RWPE2 (cell line): ENCODE results near the gene RRM2.
A peak's percentile ranks its signal among the peaks of the same experiment; 100 is the strongest.

Source experiments
- ATAC-seq: fragments of 200-7000 bp; cut with Tn5 transposase; 3 replicates; pipeline ENCODE4 v1.9.1; 2021; ENCODE audit warnings: low read depth
- DNase-seq: peaks from one replicate; pipeline ENCODE4 v3.0.0-alpha.2; 2020; ENCODE audit warnings: low spot score
- H3K27ac ChIP-seq: fragments of 450-650 bp; 2 replicates; pipeline ENCODE4 v1.5.1; 2017; ENCODE audit warnings: mild to moderate bottlenecking; ENCODE audit not compliant: poor library complexity, severe bottlenecking
- H3K27me3 ChIP-seq: fragments of 250-450 bp; sonication (Bioruptor Pico); 2 replicates; pipeline ENCODE4 v1.5.1; 2021; ENCODE audit warnings: mild to moderate bottlenecking, moderate library complexity; ENCODE audit not compliant: insufficient read depth, poor library complexity, severe bottlenecking
- H3K36me3 ChIP-seq: fragments of 250-450 bp; sonication (Bioruptor Pico); 2 replicates; pipeline ENCODE4 v1.5.1; 2020; ENCODE audit warnings: low read depth, mild to moderate bottlenecking, moderate library complexity
- H3K4me1 ChIP-seq: fragments of 250-450 bp; sonication (Bioruptor Pico); 2 replicates; pipeline ENCODE4 v1.5.1; 2021; ENCODE audit warnings: mild to moderate bottlenecking, moderate library complexity; ENCODE audit not compliant: insufficient read depth, poor library complexity, severe bottlenecking
- H3K4me3 ChIP-seq: fragments of 250-450 bp; sonication (Bioruptor Pico); 2 replicates; pipeline ENCODE4 v1.5.1; 2021; ENCODE audit warnings: mild to moderate bottlenecking, moderate library complexity; ENCODE audit not compliant: severe bottlenecking
- H3K9me3 ChIP-seq: fragments of 250-450 bp; sonication (Bioruptor Pico); 2 replicates; pipeline ENCODE4 v1.5.1; 2021; ENCODE audit warnings: mild to moderate bottlenecking, moderate library complexity; ENCODE audit not compliant: severe bottlenecking
- TF ChIP-seq, protein P1 (sequence below): fragments of 450-650 bp; IDR thresholded peaks from one replicate; pipeline ENCODE4 v1.5.1; 2017; ENCODE audit warnings: mild to moderate bottlenecking, moderate library complexity; ENCODE audit not compliant: poor library complexity, severe bottlenecking

RRM2 gene

DNA sequence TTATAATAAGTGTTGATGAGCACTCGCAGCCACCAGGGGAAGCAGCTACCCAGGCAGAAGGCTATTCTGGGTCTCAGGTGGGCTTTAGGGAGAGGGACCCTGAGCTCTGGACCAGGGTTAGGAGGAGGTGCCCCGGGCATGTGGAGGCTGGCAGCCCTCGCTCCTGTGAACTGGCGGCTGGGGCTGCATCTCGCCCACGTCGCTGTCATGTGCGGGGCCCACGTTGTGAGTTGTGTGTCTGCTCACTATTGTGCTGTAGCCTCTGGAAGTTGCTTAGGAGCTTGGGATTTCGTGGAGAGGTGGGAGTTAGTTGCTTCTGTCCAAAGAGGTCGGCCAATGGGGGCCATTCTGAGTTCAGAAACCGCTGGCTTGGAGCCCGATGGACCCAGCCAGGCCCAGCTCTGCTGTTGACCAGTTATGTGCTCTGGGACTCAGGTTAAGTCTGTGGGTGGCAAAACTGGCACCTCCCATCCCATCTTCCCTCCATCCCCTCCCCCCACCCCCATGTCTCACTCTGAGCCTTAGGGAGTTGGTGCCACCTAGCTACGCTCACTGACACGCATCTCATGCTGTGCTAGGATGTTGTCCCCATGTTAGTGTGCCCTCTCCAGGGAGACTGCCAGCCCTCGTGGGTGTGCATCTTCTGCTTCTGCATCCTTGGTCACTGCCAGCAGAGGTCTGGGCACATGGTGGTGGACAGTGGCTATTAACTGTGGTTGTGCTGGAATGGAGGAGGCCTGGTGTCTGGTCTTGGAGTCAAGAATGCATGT, 18.5 kb downstream of the RRM2 start:
- Histone ChIP-seq H3K4me1 (peaks cover 16% of the 10 kb centered on the region), H3K9me3 (no peaks in the 10 kb centered on the region), H3K27ac (no peak overlapping the region), H3K36me3 (no peaks in the 10 kb centered on the region), H3K27me3 (no peaks in the 10 kb centered on the region), H3K4me3 (no peak overlapping the region)
- DNase-seq (peak; percentile 34), ATAC-seq (no peak)
- TF ChIP-seq, protein P1, sequence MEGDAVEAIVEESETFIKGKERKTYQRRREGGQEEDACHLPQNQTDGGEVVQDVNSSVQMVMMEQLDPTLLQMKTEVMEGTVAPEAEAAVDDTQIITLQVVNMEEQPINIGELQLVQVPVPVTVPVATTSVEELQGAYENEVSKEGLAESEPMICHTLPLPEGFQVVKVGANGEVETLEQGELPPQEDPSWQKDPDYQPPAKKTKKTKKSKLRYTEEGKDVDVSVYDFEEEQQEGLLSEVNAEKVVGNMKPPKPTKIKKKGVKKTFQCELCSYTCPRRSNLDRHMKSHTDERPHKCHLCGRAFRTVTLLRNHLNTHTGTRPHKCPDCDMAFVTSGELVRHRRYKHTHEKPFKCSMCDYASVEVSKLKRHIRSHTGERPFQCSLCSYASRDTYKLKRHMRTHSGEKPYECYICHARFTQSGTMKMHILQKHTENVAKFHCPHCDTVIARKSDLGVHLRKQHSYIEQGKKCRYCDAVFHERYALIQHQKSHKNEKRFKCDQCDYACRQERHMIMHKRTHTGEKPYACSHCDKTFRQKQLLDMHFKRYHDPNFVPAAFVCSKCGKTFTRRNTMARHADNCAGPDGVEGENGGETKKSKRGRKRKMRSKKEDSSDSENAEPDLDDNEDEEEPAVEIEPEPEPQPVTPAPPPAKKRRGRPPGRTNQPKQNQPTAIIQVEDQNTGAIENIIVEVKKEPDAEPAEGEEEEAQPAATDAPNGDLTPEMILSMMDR: no peak

DNA sequence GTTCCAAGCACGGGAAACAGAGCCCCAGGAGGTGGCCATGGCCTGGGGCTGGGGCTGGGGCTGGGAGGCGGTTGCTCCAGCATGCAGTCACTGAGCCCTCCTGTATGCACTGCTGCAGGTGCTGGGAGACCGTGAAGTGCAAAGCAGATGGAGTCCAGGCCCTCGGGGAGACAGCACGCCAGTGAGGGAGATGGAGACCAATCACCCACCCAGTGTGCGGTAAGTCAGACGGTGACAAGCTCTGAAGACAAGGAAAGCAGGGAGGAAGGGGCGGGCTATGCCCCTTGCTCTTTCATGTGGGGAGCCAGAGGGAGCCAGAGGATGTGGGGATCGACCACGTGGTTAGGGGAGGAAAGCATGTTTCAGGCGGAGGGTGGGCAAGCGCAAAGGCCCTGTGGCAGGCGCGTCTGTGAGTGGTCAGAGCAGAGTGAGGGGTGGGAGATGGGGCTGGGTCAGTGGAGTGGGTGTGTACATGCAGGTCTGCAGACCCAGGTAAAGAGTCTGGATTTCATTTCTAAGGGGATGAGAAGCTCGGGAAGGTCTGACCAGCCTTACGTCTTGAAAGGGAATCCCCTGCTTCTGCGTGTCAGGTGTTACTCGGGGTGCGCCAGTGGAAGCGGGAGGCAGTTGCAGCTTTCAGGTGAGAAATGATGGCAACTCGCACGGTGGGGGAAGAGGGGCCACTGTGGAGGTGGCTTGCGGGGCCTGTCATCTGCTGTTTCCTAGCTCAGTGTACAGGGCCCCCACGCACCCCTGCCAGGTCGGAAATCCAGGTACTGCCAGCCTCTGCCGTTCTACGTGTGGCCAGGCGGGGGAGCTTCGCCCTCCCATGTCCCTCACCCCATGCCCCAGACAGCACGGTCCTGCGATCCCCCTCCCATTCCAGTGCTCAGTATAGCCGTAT, 19.4 kb downstream of the RRM2 start:
- peak; percentile 29; the same call in 1 of the 3 replicates for ATAC-seq
- TF ChIP-seq, protein P1: peak; percentile 42
- Histone ChIP-seq H3K36me3 (no peaks in the 10 kb centered on the region), H3K9me3 (no peaks in the 10 kb centered on the region), H3K27me3 (no peaks in the 10 kb centered on the region), H3K27ac (no peak overlapping the region), H3K4me1 (peaks cover 8% of the 10 kb centered on the region), H3K4me3 (no peak overlapping the region)
- peak; percentile 55 for DNase-seq

DNA sequence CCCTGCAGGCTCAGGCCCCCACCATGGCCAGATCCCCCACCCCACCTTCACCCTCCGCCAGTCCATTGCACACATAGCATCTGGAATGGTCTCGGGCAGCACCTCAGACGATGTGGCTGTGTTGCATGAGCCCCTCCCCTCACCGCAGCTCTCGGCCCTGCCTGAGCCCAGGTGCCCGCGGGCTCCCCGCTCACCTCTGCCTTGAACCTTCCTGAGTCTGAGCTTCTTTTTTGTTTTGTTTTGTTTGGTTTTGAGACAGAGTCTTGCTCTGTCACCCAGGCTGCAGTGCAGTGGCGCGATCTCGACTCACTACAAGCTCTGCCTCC, 20.1 kb downstream of the RRM2 start:
- DNase-seq: no peak
- ATAC-seq: no peak
- no peaks in the 10 kb centered on the region for H3K36me3 ChIP-seq
- no peaks in the 10 kb centered on the region for H3K27me3 ChIP-seq
- H3K27ac ChIP-seq: no peak overlapping the region
- no peak overlapping the region for H3K4me3 ChIP-seq
- no peaks in the 10 kb centered on the region for H3K9me3 ChIP-seq
- TF ChIP-seq, protein P1: peak; percentile 32
- peaks cover 2% of the 10 kb centered on the region for H3K4me1 ChIP-seq

DNA sequence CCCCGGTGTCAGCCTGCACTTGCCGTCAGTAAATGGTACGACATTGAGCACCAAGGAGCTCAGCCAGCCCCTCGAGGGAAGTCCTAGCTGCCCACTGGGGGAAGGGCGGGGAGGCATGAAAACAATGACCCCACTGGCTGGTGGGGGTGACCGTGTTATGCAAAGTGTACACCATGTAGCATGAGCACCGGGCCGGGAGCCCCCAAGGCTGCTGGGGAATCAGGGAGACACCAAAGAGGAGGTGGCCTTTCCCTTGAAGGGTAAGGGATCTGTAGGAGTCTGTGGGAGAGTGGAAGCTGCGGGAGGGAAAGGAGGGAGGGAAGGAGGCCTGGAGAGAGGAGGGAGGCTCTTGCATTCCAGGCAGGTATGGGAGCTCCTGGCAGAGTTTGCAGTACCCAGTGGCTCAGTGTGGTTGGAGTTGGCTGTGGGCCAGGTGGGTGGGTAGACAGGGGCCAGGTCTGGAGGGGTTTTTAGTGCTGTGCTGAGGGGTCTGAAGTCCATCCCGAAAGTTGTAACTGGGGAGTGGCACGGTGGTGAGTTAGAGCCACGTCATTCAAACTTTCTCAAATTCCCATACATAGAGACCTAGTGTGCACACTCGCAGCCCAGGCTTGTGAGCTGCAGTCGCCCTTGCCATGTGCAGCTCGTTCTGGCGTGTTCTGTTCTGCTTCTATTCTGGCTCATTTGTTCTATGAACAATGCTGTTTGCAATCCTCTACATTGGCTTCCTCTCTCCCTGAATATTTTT, 22.4 kb downstream of the RRM2 start:
- Histone ChIP-seq H3K27me3 (no peaks in the 10 kb centered on the region), H3K27ac (no peak overlapping the region), H3K4me3 (no peak overlapping the region), H3K9me3 (no peaks in the 10 kb centered on the region), H3K36me3 (no peaks in the 10 kb centered on the region), H3K4me1 (no peaks in the 10 kb centered on the region)
- TF ChIP-seq, protein P1: no peak
- DNase-seq: peak; percentile 59
- ATAC-seq: peak; percentile 48
